H1 (cell line): Measurements from ENCODE around the gene LDB1. TPM values are rescaled to one million over a fixed set of nuclear protein-coding genes. Genes with fewer than 3 reads are reported as not detected.

Experiments used
- CTCF ChIA-PET: fragments of 300-600 bp; sonication (Branson Sonifier 250); formaldehyde crosslinking; loops from one replicate; lab custom pipeline; 2021; ENCODE audit not compliant: partially characterized antibody; lab: Charles Lee
- POLR2A ChIA-PET: fragments of 300-600 bp; sonication (Branson Sonifier 250); formaldehyde crosslinking; loops from one replicate; lab custom pipeline; 2021; ENCODE audit warnings: inconsistent platforms; ENCODE audit not compliant: partially characterized antibody; lab: Charles Lee
- DNase-seq, 2 experiments: peaks; one replicate each; pipeline versions ENCODE4 v3.0.0 to v3.0.0-alpha.2; 2010 to 2022; ENCODE audit warnings: low spot score in 2 of 2, low read depth in 1 of 2, mixed read lengths in 1 of 2
- FAIRE-seq: peaks from 2 replicates; lab custom pipeline; 2011; peaks lifted over from hg19 to GRCh38; lab: Jason Lieb, UNC
- H2AFZ ChIP-seq: 2 replicates; pipeline ENCODE4 v1.8.1; 2012; ENCODE audit warnings: low read length, inconsistent platforms
- H2AK5ac ChIP-seq: 2 replicates; pipeline ENCODE4 v1.6.1; 2013; ENCODE audit warnings: low read depth, low read length
- H2BK120ac ChIP-seq: replicated peaks from 2 replicates; pipeline ENCODE3; 2013; ENCODE audit warnings: low read depth, low read length, inconsistent platforms
- H2BK12ac ChIP-seq: 2 replicates; pipeline ENCODE4 v1.6.1; 2013; ENCODE audit warnings: low read depth, low read length
- H2BK15ac ChIP-seq: 2 replicates; pipeline ENCODE4 v1.6.1; 2013; ENCODE audit warnings: low read length
- H2BK20ac ChIP-seq: 2 replicates; pipeline ENCODE4 v1.6.1; 2013; ENCODE audit warnings: low read length
- H2BK5ac ChIP-seq: 2 replicates; pipeline ENCODE4 v1.6.1; 2013; ENCODE audit warnings: low read depth, low read length
- H3K14ac ChIP-seq: 2 replicates; pipeline ENCODE4 v1.6.1; 2013; ENCODE audit warnings: inconsistent platforms; ENCODE audit not compliant: insufficient read length
- H3K18ac ChIP-seq: 2 replicates; pipeline ENCODE4 v1.6.1; 2013; ENCODE audit warnings: low read length; ENCODE audit errors: extremely low read depth
- H3K23ac ChIP-seq: 2 replicates; pipeline ENCODE4 v1.6.1; 2013; ENCODE audit warnings: inconsistent platforms; ENCODE audit not compliant: insufficient read length
- H3K23me2 ChIP-seq: 2 replicates; pipeline ENCODE4 v1.6.1; 2013; ENCODE audit warnings: low read depth, low read length
- H3K27ac ChIP-seq: 2 replicates; pipeline ENCODE4 v1.6.1; 2011; ENCODE audit warnings: low read depth, low read length, inconsistent platforms
- H3K27me3 ChIP-seq, 4 experiments: replicated peaks in 1 of 4; 1 replicate in 1 of 4; 2 replicates in 3 of 4; pipeline versions ENCODE4 v1.6.1 to v1.8.1; 2011 to 2013; ENCODE audit warnings: low read length in 3 of 4, mild to moderate bottlenecking in 3 of 4, inconsistent platforms in 2 of 4, mixed read lengths in 2 of 4, moderate library complexity in 1 of 4; ENCODE audit not compliant: control insufficient read depth in 3 of 4, insufficient read depth in 3 of 4; ENCODE audit errors: extremely low read depth in 1 of 4
- H3K36me3 ChIP-seq, 4 experiments: 2 replicates each; pipeline versions ENCODE4 v1.6.1 to v1.8.1; 2011 to 2013; ENCODE audit warnings: mild to moderate bottlenecking in 4 of 4, low read length in 3 of 4, moderate library complexity in 2 of 4, control low read depth in 1 of 4, inconsistent platforms in 1 of 4; ENCODE audit not compliant: insufficient read depth in 4 of 4, control insufficient read depth in 2 of 4
- H3K4ac ChIP-seq: replicated peaks from 2 replicates; pipeline ENCODE3; 2013; ENCODE audit warnings: low read length, low read depth, mixed read lengths, inconsistent platforms; ENCODE audit not compliant: insufficient read length
- H3K4me1 ChIP-seq, 4 experiments: replicated peaks in 1 of 4; 1 replicate in 1 of 4; 2 replicates in 3 of 4; pipeline versions ENCODE4 v1.6.1 to v1.8.1; 2011 to 2013; ENCODE audit warnings: low read length in 3 of 4, inconsistent platforms in 2 of 4, mixed read lengths in 1 of 4; ENCODE audit not compliant: insufficient read depth in 4 of 4, control insufficient read depth in 3 of 4
- H3K4me2 ChIP-seq, 2 experiments: 2 replicates each; pipeline versions ENCODE4 v1.6.1 to v1.8.1; 2011 to 2013; ENCODE audit warnings: low read depth in 2 of 2, low read length in 2 of 2, control low read depth in 1 of 2, inconsistent platforms in 1 of 2, mild to moderate bottlenecking in 1 of 2; ENCODE audit not compliant: insufficient read depth in 1 of 2
- H3K4me3 ChIP-seq, 4 experiments: fragments of 200-600, 300-600 bp in 1 of 4; sonication (generic), shearing (Covaris generic), sonication (Bioruptor Twin) in 1 of 4; 2 replicates each; pipeline versions ENCODE4 v1.5.1 to v1.8.1; 2011 to 2016; ENCODE audit warnings: low read length in 4 of 4, low read depth in 3 of 4, control low read depth in 2 of 4, inconsistent platforms in 2 of 4, mild to moderate bottlenecking in 2 of 4, mixed read lengths in 1 of 4, moderate library complexity in 1 of 4; ENCODE audit not compliant: insufficient read depth in 2 of 4; ENCODE audit errors: extremely low read depth in 1 of 4
- H3K56ac ChIP-seq: replicated peaks from 2 replicates; pipeline ENCODE3; 2013; ENCODE audit warnings: low read depth, mild to moderate bottlenecking, mixed read lengths, low read length, inconsistent platforms; ENCODE audit not compliant: insufficient read length
- H3K79me1 ChIP-seq: 2 replicates; pipeline ENCODE4 v1.6.1; 2013; ENCODE audit warnings: low read depth, low read length, control low read depth
- H3K79me2 ChIP-seq, 2 experiments: 2 replicates each; pipeline versions ENCODE4 v1.6.1 to v1.8.1; 2012 to 2013; ENCODE audit warnings: low read length in 2 of 2, mild to moderate bottlenecking in 2 of 2, inconsistent platforms in 1 of 2; ENCODE audit not compliant: insufficient read depth in 2 of 2, control insufficient read depth in 1 of 2
- H3K9ac ChIP-seq, 4 experiments: replicated peaks in 1 of 4; 1 replicate in 1 of 4; 2 replicates in 3 of 4; pipeline versions ENCODE4 v1.6.1 to v1.8.1; 2011 to 2013; ENCODE audit warnings: low read depth in 3 of 4, low read length in 3 of 4, control low read depth in 2 of 4, mild to moderate bottlenecking in 2 of 4, moderate library complexity in 2 of 4, inconsistent platforms in 1 of 4; ENCODE audit errors: extremely low read depth in 1 of 4
- H3K9me3 ChIP-seq, 2 experiments: 2 replicates each; pipeline versions ENCODE4 v1.6.1 to v1.8.1; 2012 to 2013; ENCODE audit warnings: mild to moderate bottlenecking in 2 of 2, moderate library complexity in 2 of 2, control low read depth in 1 of 2, inconsistent platforms in 1 of 2, low read depth in 1 of 2, low read length in 1 of 2, mixed read lengths in 1 of 2; ENCODE audit not compliant: insufficient read depth in 2 of 2
- H4K20me1 ChIP-seq, 2 experiments: replicated peaks in 1 of 2; 2 replicates each; pipeline versions ENCODE3 to v1.8.1; 2011 to 2013; ENCODE audit warnings: inconsistent platforms in 2 of 2, low read length in 2 of 2, mild to moderate bottlenecking in 1 of 2; ENCODE audit not compliant: insufficient read depth in 2 of 2, control insufficient read depth in 1 of 2
- H4K5ac ChIP-seq: 2 replicates; pipeline ENCODE4 v1.6.1; 2013; ENCODE audit warnings: low read length, low read depth, mixed read lengths, inconsistent platforms; ENCODE audit not compliant: insufficient read length
- H4K8ac ChIP-seq: 2 replicates; pipeline ENCODE4 v1.8.0; 2013; ENCODE audit warnings: mild to moderate bottlenecking, moderate library complexity, low read length, inconsistent platforms; ENCODE audit not compliant: insufficient read depth; ENCODE audit errors: extremely low read depth
- H4K91ac ChIP-seq: replicated peaks from 2 replicates; pipeline ENCODE3; 2013; ENCODE audit warnings: low read length, mixed read lengths, inconsistent platforms; ENCODE audit not compliant: insufficient read length
- CBX8 ChIP-seq: fragments of 300-800, 300-1000 bp; sonication (generic); IDR thresholded peaks from 2 replicates; pipeline ENCODE4 v1.7.1; 2016; ENCODE audit warnings: low read depth, low read length, borderline replicate concordance
- CHD1 ChIP-seq: IDR thresholded peaks from 2 replicates; pipeline ENCODE4 v1.6.1; 2012; ENCODE audit warnings: low read depth, low read length, improper control_type of control experiment
- CTBP2 ChIP-seq: IDR thresholded peaks from 2 replicates; pipeline ENCODE4 v1.7.0; 2011; ENCODE audit warnings: borderline replicate concordance, mild to moderate bottlenecking, moderate library complexity, mixed read lengths, low read length; ENCODE audit not compliant: insufficient read depth, insufficient read length
- POLR2A ChIP-seq, 2 experiments: IDR thresholded peaks; 1 replicate in 1 of 2; 2 replicates in 1 of 2; pipeline ENCODE4 v1.6.1; 2011; ENCODE audit warnings: low read depth in 2 of 2, low read length in 2 of 2, mild to moderate bottlenecking in 2 of 2; ENCODE audit errors: control extremely low read depth in 1 of 2
- POU5F1 ChIP-seq: IDR thresholded peaks from 2 replicates; pipeline ENCODE4 v1.6.1; 2011; ENCODE audit warnings: low read depth, mild to moderate bottlenecking, low read length, moderate library complexity
- SP1 ChIP-seq: IDR thresholded peaks from 2 replicates; pipeline ENCODE4 v1.6.1; 2011; ENCODE audit warnings: low read depth, low read length
- SP2 ChIP-seq: IDR thresholded peaks from 2 replicates; pipeline ENCODE4 v1.6.1; 2012; ENCODE audit warnings: mild to moderate bottlenecking, low read length, inconsistent platforms
- TEAD4 ChIP-seq: IDR thresholded peaks from 2 replicates; pipeline ENCODE4 v1.6.1; 2012; ENCODE audit warnings: low read depth, low read length, inconsistent platforms, mixed read lengths
- WGBS, 2 experiments: shearing (Covaris generic) in 1 of 2; methylation state at CpG; one replicate each; pipeline versions ENCODE4 v1.1.6 to v1.1.7; 2013 to 2015; ENCODE audit warnings: low lambda C conversion rate in 2 of 2, mixed read lengths in 2 of 2, inconsistent platforms in 1 of 2, low coverage in 1 of 2, missing lambda C conversion rate in 1 of 2; ENCODE audit not compliant: insufficient replicate concordance in 2 of 2, insufficient coverage in 1 of 2, insufficient read length in 1 of 2; ENCODE audit errors: extremely low coverage in 1 of 2, missing lambda C conversion rate in 1 of 2; 5-methylcytosine and 5-hydroxymethylcytosine counted together
- polyA plus RNA-seq, 7 experiments: library from polyadenylated mRNA; depleted of rRNA in 3 of 7; stranded (reverse) in 5 of 7; unstranded in 2 of 7; fragments of >200 nt in 5 of 7; fragments of 200-250 nt in 2 of 7; gene quantifications; 1 replicate in 5 of 7; 2 replicates in 1 of 7; 4 replicates in 1 of 7; pipeline versions ENCODE4 v1.2.1 to v1.2.3, GENCODE V29; 2011 to 2013; ENCODE audit warnings: missing spikeins in 2 of 7, mixed read lengths in 2 of 7
- total RNA-seq: library from RNA; stranded (reverse); fragmentation: NEBNext Ultra II Directional; extraction: Animal tissue kit (Norgen Biotek cat#: 25700); gene quantifications from 2 replicates; pipeline ENCODE4 v1.2.1, GENCODE V29; 2021
- TF ChIP-seq, protein P1 (sequence below), 3 experiments: IDR thresholded peaks; 1 replicate in 2 of 3; 2 replicates in 1 of 3; pipeline versions ENCODE4 v1.5.1 to v1.6.1; 2011; ENCODE audit warnings: low read length in 3 of 3, mild to moderate bottlenecking in 3 of 3, inconsistent platforms in 2 of 3, low read depth in 1 of 3, moderate library complexity in 1 of 3; ENCODE audit not compliant: insufficient read depth in 1 of 3; ENCODE audit errors: control extremely low read depth in 1 of 3

LDB1 gene
- total and polyA plus RNA-seq, 2 of the 8 experiments (the other 6 are each of a cell fraction or from before 2014, with no cell fraction given): 88.4 to 138 TPM

- Histone ChIP-seq H2BK15ac (0 out of 2 replicates have a peak overlapping the region, but pooled peaks have one; percentile 8), H3K4me2 (peak overlapping the region; percentile 65 to 94), H3K9ac (peak overlapping the region in 3 of 4 experiments; percentile 45 to 84 (median 75); a peak in 4 of 7 replicates), H3K23me2 (peaks cover 21% of the 10 kb centered on the region), H2BK20ac (peak overlapping the region; percentile 64; the same call in 1 of the 2 replicates), H3K27ac (peak overlapping the region; percentile 85; the same call in 1 of the 2 replicates), H4K91ac (peak overlapping the region; percentile 89), H3K18ac (peak overlapping the region; percentile 72; the same call in 1 of the 2 replicates), H2AK5ac (no peak overlapping the region), H3K27me3 (no peaks in the 10 kb centered on the region), H3K4ac (peak overlapping the region; percentile 3), H4K20me1 (no peaks in the 10 kb centered on the region), H4K5ac (peak overlapping the region; percentile 81), H2BK12ac (peak overlapping the region; percentile 97), H3K4me3 (peak overlapping the region; percentile 80 to 93 (median 84)), H3K4me1 (peaks cover 22 to 37% (median 26%) of the 10 kb centered on the region in 4 experiments), H3K56ac (peak overlapping the region; percentile 5), H2BK120ac (peak overlapping the region; percentile 73), H3K79me1 (peaks cover 3% of the 10 kb centered on the region; the same call in 1 of the 2 replicates), H2AFZ (no peak overlapping the region), H3K79me2 (peaks cover 3 to 26% of the 10 kb centered on the region in 2 experiments), H2BK5ac (peak overlapping the region; percentile 94), H3K36me3 (no peaks in the 10 kb centered on the region), H3K23ac (no peak overlapping the region), H3K9me3 (no peaks in the 10 kb centered on the region), H4K8ac (no peak overlapping the region), H3K14ac (no peak overlapping the region)
- POLR2A ChIA-PET: interaction anchor here (0.6 to 4.0 kb wide), 18 partner anchors 8 to 522 kb away, joined by 3 to 37 read pairs (median 4); partner anchors contain the start of genes NOLC1, OGA, PPRC1 and TRIM8
- CTCF ChIA-PET: interaction anchor here (0.7 to 4.5 kb wide), 8 partner anchors 10 to 47 kb away, joined by 3 to 28 read pairs (median 4); partner anchors contain the start of gene PPRC1
- WGBS, 2 experiments: 26% methylated on average over 6 of the region's 6 CpGs; no CpG with 5 or more reads in 1 of the 2 experiments
- FAIRE-seq (peak; percentile 70), DNase-seq (peak in 1 of 2 experiments; percentile 57)
- TF ChIP-seq POU5F1 (0 out of 2 replicates have a peak, but pooled peaks have one; percentile 23), CHD1 (0 out of 2 replicates have a peak, but pooled peaks have one; percentile 25), CTBP2 (peak; percentile 2), CBX8 (no peak), SP2 (no peak), SP1 (peak; percentile 60; the same call in 1 of the 2 replicates), TEAD4 (peak; percentile 64), POLR2A (IDR thresholded peaks at IDR 0.05; ENCODE audit: control extremely low read depth in 1 of 2, low read depth in 2 of 2, low read length in 2 of 2) (peak; percentile 1 to 53)
- TF ChIP-seq, protein P1, sequence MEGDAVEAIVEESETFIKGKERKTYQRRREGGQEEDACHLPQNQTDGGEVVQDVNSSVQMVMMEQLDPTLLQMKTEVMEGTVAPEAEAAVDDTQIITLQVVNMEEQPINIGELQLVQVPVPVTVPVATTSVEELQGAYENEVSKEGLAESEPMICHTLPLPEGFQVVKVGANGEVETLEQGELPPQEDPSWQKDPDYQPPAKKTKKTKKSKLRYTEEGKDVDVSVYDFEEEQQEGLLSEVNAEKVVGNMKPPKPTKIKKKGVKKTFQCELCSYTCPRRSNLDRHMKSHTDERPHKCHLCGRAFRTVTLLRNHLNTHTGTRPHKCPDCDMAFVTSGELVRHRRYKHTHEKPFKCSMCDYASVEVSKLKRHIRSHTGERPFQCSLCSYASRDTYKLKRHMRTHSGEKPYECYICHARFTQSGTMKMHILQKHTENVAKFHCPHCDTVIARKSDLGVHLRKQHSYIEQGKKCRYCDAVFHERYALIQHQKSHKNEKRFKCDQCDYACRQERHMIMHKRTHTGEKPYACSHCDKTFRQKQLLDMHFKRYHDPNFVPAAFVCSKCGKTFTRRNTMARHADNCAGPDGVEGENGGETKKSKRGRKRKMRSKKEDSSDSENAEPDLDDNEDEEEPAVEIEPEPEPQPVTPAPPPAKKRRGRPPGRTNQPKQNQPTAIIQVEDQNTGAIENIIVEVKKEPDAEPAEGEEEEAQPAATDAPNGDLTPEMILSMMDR (IDR thresholded peaks at IDR 0.05; ENCODE audit: control extremely low read depth in 1 of 3, insufficient read depth in 1 of 3, low read depth in 1 of 3, low read length in 3 of 3): peak; percentile 20 to 41 (median 29); a peak in 3 of 4 replicates
Observed at GRCh38 chr10:102121739-102122372, 1.7 kb upstream of the LDB1 start.
